ENCODE data around the gene LCNL1. TPM values are rescaled to one million over a fixed set of nuclear protein-coding genes. Genes with fewer than 3 reads are reported as not detected.
A peak's percentile ranks its signal among the peaks of the same experiment; 100 is the strongest.

LCNL1 gene
- total RNA-seq, 1 donor from 2014 or later: 5.1 TPM

DNA sequence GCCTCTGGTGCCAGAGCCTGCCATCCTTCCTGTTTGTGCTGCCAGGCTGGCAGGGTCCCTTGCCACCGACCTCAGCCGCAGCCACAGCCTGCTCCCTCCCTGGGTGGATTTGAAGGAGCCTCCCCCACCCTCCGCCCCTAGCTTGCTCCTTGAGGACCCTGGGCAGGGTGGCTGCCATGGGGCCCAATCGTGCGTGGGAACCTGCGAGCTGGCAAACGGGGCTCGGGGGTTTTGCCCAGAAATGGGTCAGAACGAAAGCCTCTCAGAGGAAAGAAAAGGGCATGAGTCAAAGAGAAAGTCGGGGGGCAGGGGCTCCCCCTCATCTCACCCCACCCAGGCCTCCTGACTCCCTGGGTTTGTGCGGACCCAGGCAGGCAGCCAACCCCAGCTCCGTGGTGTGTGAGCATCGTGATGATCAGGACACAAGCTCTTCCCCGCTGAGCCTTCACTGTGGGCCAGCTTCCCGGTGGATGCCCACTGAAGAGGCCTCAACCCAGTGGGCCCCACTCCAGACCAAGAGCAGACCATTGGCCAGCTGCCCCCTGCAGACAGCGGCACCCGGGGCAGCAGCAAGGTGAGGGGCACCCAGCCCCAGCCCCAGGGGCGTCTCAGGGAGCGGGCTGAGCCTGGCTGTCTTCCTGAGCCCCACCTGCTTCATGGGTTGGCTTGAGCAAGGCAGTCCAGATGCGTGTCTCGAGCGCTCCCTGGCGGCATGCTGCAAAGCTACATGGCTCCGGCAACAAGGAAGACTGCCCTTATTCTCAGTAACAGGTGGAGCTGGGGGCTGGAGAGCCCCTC, 52.1 kb downstream of the LCNL1 start:
- H3K27ac ChIP-seq: no peak overlapping the region
- H3K4me3 ChIP-seq: no peak overlapping the region
- H3K4me1 ChIP-seq: peaks cover 20% of the 10 kb centered on the region
- no peaks in the 10 kb centered on the region for H3K36me3 ChIP-seq
- no peaks in the 10 kb centered on the region for H3K27me3 ChIP-seq
- no peaks in the 10 kb centered on the region for H3K9me3 ChIP-seq
- intact Hi-C loops (cut with DNase I): loop anchor here (5.0 to 10.0 kb wide), 2 partner anchors 90 to 248 kb away; partner anchors contain the start of genes C8G and FBXW5
- ATAC-seq: peak; percentile 82
- DNase-seq: peak; percentile 91
- TF ChIP-seq, protein P1, sequence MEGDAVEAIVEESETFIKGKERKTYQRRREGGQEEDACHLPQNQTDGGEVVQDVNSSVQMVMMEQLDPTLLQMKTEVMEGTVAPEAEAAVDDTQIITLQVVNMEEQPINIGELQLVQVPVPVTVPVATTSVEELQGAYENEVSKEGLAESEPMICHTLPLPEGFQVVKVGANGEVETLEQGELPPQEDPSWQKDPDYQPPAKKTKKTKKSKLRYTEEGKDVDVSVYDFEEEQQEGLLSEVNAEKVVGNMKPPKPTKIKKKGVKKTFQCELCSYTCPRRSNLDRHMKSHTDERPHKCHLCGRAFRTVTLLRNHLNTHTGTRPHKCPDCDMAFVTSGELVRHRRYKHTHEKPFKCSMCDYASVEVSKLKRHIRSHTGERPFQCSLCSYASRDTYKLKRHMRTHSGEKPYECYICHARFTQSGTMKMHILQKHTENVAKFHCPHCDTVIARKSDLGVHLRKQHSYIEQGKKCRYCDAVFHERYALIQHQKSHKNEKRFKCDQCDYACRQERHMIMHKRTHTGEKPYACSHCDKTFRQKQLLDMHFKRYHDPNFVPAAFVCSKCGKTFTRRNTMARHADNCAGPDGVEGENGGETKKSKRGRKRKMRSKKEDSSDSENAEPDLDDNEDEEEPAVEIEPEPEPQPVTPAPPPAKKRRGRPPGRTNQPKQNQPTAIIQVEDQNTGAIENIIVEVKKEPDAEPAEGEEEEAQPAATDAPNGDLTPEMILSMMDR (IDR thresholded peaks at IDR 0.05): peak; percentile 90

Other genes starting within 250 kb of the LCNL1 start
- 11.2 TPM for gene LCN10, start 240.1 kb upstream of the LCNL1 start, total RNA-seq
- 21.5 TPM for gene LCN6, start 234.5 kb upstream of the LCNL1 start, total RNA-seq
- gene LCN8, start 224.8 kb upstream of the LCNL1 start, total RNA-seq: not detected
- gene LCN15, start 218.5 kb upstream of the LCNL1 start, total RNA-seq: not detected
- gene TMEM141, start 191.6 kb upstream of the LCNL1 start, total RNA-seq: 64.4 TPM
- 4.0 TPM for gene CCDC183, start 186.7 kb upstream of the LCNL1 start, total RNA-seq
- 68.2 TPM for gene RABL6, start 175.0 kb upstream of the LCNL1 start, total RNA-seq
- 2.7 TPM for gene AJM1, start 140.5 kb upstream of the LCNL1 start, total RNA-seq
- gene PHPT1, start 133.6 kb upstream of the LCNL1 start, total RNA-seq: 82.1 TPM
- 12.9 TPM for gene MAMDC4, start 130.6 kb upstream of the LCNL1 start, total RNA-seq
- 250 TPM for gene EDF1, start 116.7 kb upstream of the LCNL1 start, total RNA-seq
- 14.8 TPM for gene TRAF2, start 96.5 kb upstream of the LCNL1 start, total RNA-seq
- gene FBXW5, start 38.3 kb upstream of the LCNL1 start, total RNA-seq: 91.2 TPM
- gene C8G, start 37.8 kb upstream of the LCNL1 start, total RNA-seq: 1.1 TPM
- gene LCN12, start 30.7 kb upstream of the LCNL1 start, total RNA-seq: 2.6 TPM
- 477 TPM for gene PTGDS, start 5.5 kb upstream of the LCNL1 start, total RNA-seq
- gene PAXX, start 9.4 kb downstream of the LCNL1 start, total RNA-seq: 53.1 TPM
- 80.7 TPM for gene CLIC3, start 13.6 kb downstream of the LCNL1 start, total RNA-seq
- 44.3 TPM for gene ABCA2, start 45.2 kb downstream of the LCNL1 start, total RNA-seq
- gene FUT7, start 49.1 kb downstream of the LCNL1 start, total RNA-seq: 0.81 TPM
- gene NPDC1, start 63.2 kb downstream of the LCNL1 start, total RNA-seq: 152 TPM
- 0.41 TPM for gene ENTPD2, start 71.1 kb downstream of the LCNL1 start, total RNA-seq
- 0.84 TPM for gene SAPCD2, start 87.6 kb downstream of the LCNL1 start, total RNA-seq
- 30.7 TPM for gene UAP1L1, start 94.5 kb downstream of the LCNL1 start, total RNA-seq
- 39.4 TPM for gene MAN1B1, start 104.0 kb downstream of the LCNL1 start, total RNA-seq
- gene DPP7, start 131.7 kb downstream of the LCNL1 start, total RNA-seq: 183 TPM
- gene GRIN1, start 156.2 kb downstream of the LCNL1 start, total RNA-seq: 0.64 TPM
- gene LRRC26, start 187.1 kb downstream of the LCNL1 start, total RNA-seq: not detected
- not detected for gene TMEM210, start 189.1 kb downstream of the LCNL1 start, total RNA-seq
- 51.4 TPM for gene ANAPC2, start 205.6 kb downstream of the LCNL1 start, total RNA-seq
- 55.5 TPM for gene SSNA1, start 205.7 kb downstream of the LCNL1 start, total RNA-seq
- 22.3 TPM for gene TPRN, start 217.7 kb downstream of the LCNL1 start, total RNA-seq
- 28.7 TPM for gene TMEM203, start 222.7 kb downstream of the LCNL1 start, total RNA-seq
- gene NDOR1, start 222.7 kb downstream of the LCNL1 start, total RNA-seq: 16.7 TPM
- gene RNF208, start 239.2 kb downstream of the LCNL1 start, total RNA-seq: 6.7 TPM
- 0.41 TPM for gene CYSRT1, start 242.2 kb downstream of the LCNL1 start, total RNA-seq
- gene RNF224, start 244.5 kb downstream of the LCNL1 start, total RNA-seq: 0.35 TPM
- gene SLC34A3, start 247.9 kb downstream of the LCNL1 start, total RNA-seq: 0.23 TPM